ENCODE data around the gene RABGAP1L. TPM values are rescaled to one million over a fixed set of nuclear protein-coding genes. Genes with fewer than 3 reads are reported as not detected.
"Not testable (repeated sequence)": the region's sequence is repeated elsewhere in the genome, so short reads cannot be mapped to it uniquely, and the experiment has no call there.

The RABGAP1L gene
- total RNA-seq, 1 donor from 2014 or later = 41.0 TPM

- Mint-ChIP-seq H3K36me3 (ENCODE audit: low read depth) (no peaks in the 10 kb centered on the region), H3K27me3 (ENCODE audit: insufficient read depth) (no peaks in the 10 kb centered on the region), H3K9me3 (no peaks in the 10 kb centered on the region), H3K27ac (no peak overlapping the region), H3K4me3 (no peak overlapping the region), H3K4me1 (ENCODE audit: low read depth) (no peaks in the 10 kb centered on the region)
- intact Hi-C loops (cut with micrococcal nuclease) = no loop called here
- no peak for DNase-seq (ENCODE audit: low spot score)
Measured at GRCh38 chr1:174135211-174135610, 24.1 kb upstream of the RABGAP1L start.

- Mint-ChIP-seq H3K36me3 (ENCODE audit: low read depth) (no peaks in the 10 kb centered on the region), H3K4me3 (no peak overlapping the region), H3K27ac (no peak overlapping the region), H3K27me3 (ENCODE audit: insufficient read depth) (peaks cover 2% of the 10 kb centered on the region), H3K9me3 (no peaks in the 10 kb centered on the region), H3K4me1 (ENCODE audit: low read depth) (no peaks in the 10 kb centered on the region)
- no peak for DNase-seq (ENCODE audit: low spot score)
- intact Hi-C loops (cut with micrococcal nuclease) = no loop called here
Measured at GRCh38 chr1:174136714-174137113, 22.6 kb upstream of the RABGAP1L start.

DNA sequence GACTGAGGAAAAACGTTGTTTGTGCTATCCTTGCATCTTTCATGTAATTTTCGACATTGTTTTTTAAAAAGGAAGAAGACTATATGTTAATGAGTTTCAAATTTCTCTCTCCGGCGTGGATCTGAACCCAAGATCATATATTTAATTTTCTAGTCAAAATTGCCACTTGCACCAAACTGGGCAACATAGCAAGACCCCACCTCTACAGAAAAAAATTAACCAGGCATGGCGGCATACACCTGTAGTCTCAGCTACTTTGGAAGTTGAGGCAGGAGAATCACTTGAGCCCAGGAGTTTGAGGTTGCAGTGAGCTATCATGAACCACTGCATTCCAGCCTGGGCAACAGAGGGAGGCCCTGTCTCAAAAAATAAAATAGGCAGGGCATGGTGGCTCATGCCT lies 16.5 kb upstream of the RABGAP1L start:
- H3K27me3 Mint-ChIP-seq (ENCODE audit: insufficient read depth) = peaks cover 17% of the 10 kb centered on the region
- no peaks in the 10 kb centered on the region for H3K4me1 Mint-ChIP-seq (ENCODE audit: low read depth)
- H3K36me3 Mint-ChIP-seq (ENCODE audit: low read depth) = no peaks in the 10 kb centered on the region
- no peak for DNase-seq (ENCODE audit: low spot score)
- no peak overlapping the region for H3K4me3 Mint-ChIP-seq
- H3K27ac Mint-ChIP-seq = no peak overlapping the region
- intact Hi-C loops (cut with micrococcal nuclease) = no loop called here
- peaks cover 25% of the 10 kb centered on the region for H3K9me3 Mint-ChIP-seq

DNA sequence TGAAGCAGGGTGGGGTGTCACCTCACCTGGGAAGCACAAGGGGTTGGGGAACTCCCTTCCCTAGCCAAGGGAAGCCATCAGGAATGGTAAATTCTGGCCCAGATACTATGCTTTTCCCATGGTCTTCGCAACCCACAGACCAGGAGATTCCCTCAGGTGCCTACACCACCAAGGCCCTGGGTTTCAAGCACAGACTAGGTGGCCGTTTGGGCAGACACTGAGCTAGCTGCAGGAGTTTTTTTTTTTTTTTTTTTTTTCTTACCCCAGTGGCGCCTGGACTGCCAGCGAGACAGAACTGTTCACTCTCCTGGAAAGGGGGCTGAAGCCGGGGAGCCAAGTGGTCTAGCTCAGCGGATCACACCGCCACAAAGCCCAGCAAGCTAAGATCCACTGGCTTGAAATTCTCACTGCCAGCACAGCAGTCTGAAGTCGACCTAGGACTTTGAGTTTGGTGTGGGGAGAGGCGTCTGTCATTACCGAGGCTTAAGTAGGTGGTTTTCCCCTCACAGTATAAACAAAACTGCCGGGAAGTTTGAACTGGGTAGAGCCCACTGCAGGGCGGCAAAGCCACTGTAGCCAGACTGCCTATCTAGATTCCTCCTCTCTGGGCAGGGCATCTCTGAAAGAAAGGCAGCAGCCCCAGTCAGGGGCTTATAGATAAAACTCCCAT lies 15.5 kb upstream of the RABGAP1L start:
- H3K36me3 Mint-ChIP-seq (ENCODE audit: low read depth); intact Hi-C loops (cut with micrococcal nuclease); H3K4me1 Mint-ChIP-seq (ENCODE audit: low read depth); H3K4me3 Mint-ChIP-seq; DNase-seq (ENCODE audit: low spot score); H3K27ac Mint-ChIP-seq: not testable (repeated sequence)
- H3K9me3 Mint-ChIP-seq = peaks cover 32% of the 10 kb centered on the region
- peaks cover 20% of the 10 kb centered on the region for H3K27me3 Mint-ChIP-seq (ENCODE audit: insufficient read depth)

GRCh38 chr1:174144397-174144783 lies 14.9 kb upstream of the RABGAP1L start:
- peaks cover 20% of the 10 kb centered on the region for H3K27me3 Mint-ChIP-seq (ENCODE audit: insufficient read depth)
- H3K4me1 Mint-ChIP-seq (ENCODE audit: low read depth); intact Hi-C loops (cut with micrococcal nuclease): not testable (repeated sequence)

GRCh38 chr1:174149216-174149615 lies 10.1 kb upstream of the RABGAP1L start:
- peaks cover 18% of the 10 kb centered on the region for H3K27me3 Mint-ChIP-seq (ENCODE audit: insufficient read depth)
- H3K4me3 Mint-ChIP-seq = no peak overlapping the region
- H3K27ac Mint-ChIP-seq = no peak overlapping the region
- peaks cover 30% of the 10 kb centered on the region for H3K9me3 Mint-ChIP-seq
- H3K36me3 Mint-ChIP-seq (ENCODE audit: low read depth) = peaks cover 4% of the 10 kb centered on the region
- intact Hi-C loops (cut with micrococcal nuclease) = no loop called here
- no peak for DNase-seq (ENCODE audit: low spot score)
- H3K4me1 Mint-ChIP-seq (ENCODE audit: low read depth) = peaks cover 18% of the 10 kb centered on the region

More at GRCh38 chr1:174144397-174144783, 14.9 kb upstream of the RABGAP1L start:
- not testable (repeated sequence) for DNase-seq (ENCODE audit: low spot score); H3K4me3 Mint-ChIP-seq; H3K36me3 Mint-ChIP-seq (ENCODE audit: low read depth); H3K27ac Mint-ChIP-seq
- H3K9me3 Mint-ChIP-seq = peaks cover 34% of the 10 kb centered on the region

GRCh38 chr1:174150499-174150898 lies 8.8 kb upstream of the RABGAP1L start:
- peaks cover 4% of the 10 kb centered on the region for H3K36me3 Mint-ChIP-seq (ENCODE audit: low read depth)
- no peak for DNase-seq (ENCODE audit: low spot score)
- H3K27me3 Mint-ChIP-seq (ENCODE audit: insufficient read depth) = peaks cover 13% of the 10 kb centered on the region
- no peak overlapping the region for H3K4me3 Mint-ChIP-seq
- H3K9me3 Mint-ChIP-seq = peaks cover 26% of the 10 kb centered on the region
- intact Hi-C loops (cut with micrococcal nuclease) = loop anchor here (10.0 kb wide), 2 partner anchors 1256 to 1406 kb away; no protein-coding TSS in a partner anchor
- no peak overlapping the region for H3K27ac Mint-ChIP-seq
- peaks cover 24% of the 10 kb centered on the region for H3K4me1 Mint-ChIP-seq (ENCODE audit: low read depth)

DNA sequence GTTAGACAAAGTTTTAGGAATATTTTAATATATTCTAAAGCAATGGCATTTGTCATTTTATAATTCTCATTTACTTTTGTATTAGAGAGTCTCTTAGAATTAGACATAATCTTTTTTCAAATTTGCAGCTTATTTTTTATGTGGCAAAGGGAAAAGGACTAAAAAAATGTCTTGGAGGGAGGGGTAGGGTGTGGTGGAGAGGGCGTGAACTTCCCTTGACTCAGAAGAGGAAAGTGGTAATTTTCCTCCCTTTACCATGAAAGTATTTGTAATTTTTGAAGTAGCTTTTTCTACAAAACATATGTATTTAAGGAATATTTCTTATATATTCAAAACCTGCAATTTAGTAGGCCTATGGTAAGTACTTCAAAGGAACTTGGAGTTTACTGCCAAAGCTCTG lies 6.9 kb upstream of the RABGAP1L start:
- intact Hi-C loops (cut with micrococcal nuclease) = loop anchor here (1.0 to 10.0 kb wide), 4 partner anchors 8 to 1408 kb away; no protein-coding TSS in a partner anchor
- H3K4me3 Mint-ChIP-seq = no peak overlapping the region
- peaks cover 12% of the 10 kb centered on the region for H3K9me3 Mint-ChIP-seq
- H3K27me3 Mint-ChIP-seq (ENCODE audit: insufficient read depth) = peaks cover 4% of the 10 kb centered on the region
- no peak for DNase-seq (ENCODE audit: low spot score)
- H3K27ac Mint-ChIP-seq = peak overlapping the region; percentile 40
- H3K36me3 Mint-ChIP-seq (ENCODE audit: low read depth) = peaks cover 6% of the 10 kb centered on the region
- H3K4me1 Mint-ChIP-seq (ENCODE audit: low read depth) = peaks cover 40% of the 10 kb centered on the region

DNA sequence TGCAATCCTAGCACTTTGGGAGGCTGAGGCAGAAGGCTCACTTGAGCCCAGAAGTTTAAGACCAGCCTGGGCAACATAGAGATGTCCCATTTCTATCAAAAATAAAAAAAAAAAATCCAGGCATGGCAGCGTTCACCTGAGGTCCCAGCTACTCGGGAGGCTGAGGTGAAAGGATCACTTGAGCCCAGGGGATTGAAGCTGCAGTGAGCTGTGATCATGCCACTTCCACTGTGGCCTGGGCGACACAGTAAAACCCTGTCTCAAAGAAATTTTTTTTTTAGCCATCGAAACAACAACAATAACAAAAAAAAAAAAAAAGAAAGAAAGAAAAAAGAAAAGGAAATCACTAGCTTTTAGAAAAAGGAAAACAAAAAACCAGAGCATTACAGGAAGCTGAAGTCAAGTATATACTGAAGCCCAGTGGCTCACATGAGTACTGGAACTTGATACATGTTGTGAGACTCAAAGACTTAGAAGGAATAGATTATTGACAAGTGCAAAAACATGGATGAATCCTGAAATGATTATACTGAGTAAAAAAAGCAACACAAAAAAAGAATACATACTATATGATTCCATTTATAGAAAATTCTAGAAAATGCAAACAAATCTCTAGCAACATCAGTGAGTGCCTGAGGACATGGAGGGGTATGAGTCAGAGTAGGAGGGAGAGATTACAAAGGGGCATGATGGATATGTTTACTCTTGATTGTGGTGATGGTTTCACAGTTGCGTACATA lies 6.1 kb upstream of the RABGAP1L start:
- intact Hi-C loops (cut with micrococcal nuclease) = loop anchor here (1.0 to 10.0 kb wide), 4 partner anchors 14 to 1408 kb away; no protein-coding TSS in a partner anchor
- DNase-seq (ENCODE audit: low spot score) = no peak
- no peaks in the 10 kb centered on the region for H3K27me3 Mint-ChIP-seq (ENCODE audit: insufficient read depth)
- no peak overlapping the region for H3K4me3 Mint-ChIP-seq
- peaks cover 48% of the 10 kb centered on the region for H3K4me1 Mint-ChIP-seq (ENCODE audit: low read depth)
- peak overlapping the region; percentile 66 for H3K27ac Mint-ChIP-seq
- H3K9me3 Mint-ChIP-seq = peaks cover 5% of the 10 kb centered on the region
- peaks cover 4% of the 10 kb centered on the region for H3K36me3 Mint-ChIP-seq (ENCODE audit: low read depth)

GRCh38 chr1:174153825-174154107 lies 5.6 kb upstream of the RABGAP1L start:
- Mint-ChIP-seq H3K36me3 (ENCODE audit: low read depth) (peaks cover 4% of the 10 kb centered on the region), H3K4me3 (no peak overlapping the region), H3K4me1 (ENCODE audit: low read depth) (peaks cover 53% of the 10 kb centered on the region)

DNA sequence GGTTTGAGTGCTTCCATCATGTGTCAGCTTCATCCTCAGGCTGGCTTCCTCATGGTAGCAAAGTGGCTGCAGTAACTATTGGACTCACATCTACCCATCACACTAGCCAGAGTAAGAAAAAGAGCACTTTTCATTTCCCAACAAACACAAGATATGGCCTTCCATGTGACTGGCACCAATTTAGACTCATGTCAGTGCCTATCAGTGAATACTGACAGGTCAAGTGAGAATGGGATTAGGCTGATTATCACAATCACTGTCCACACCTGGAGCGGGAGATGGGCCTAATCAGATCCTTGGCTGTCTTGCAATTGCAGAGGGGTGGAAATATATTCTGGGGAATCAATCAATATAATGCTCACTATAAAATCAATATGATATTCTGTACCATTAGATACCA lies 2.9 kb upstream of the RABGAP1L start:
- peaks cover 4% of the 10 kb centered on the region for H3K36me3 Mint-ChIP-seq (ENCODE audit: low read depth)
- H3K27ac Mint-ChIP-seq = peak overlapping the region; percentile 79
- peaks cover 72% of the 10 kb centered on the region for H3K4me1 Mint-ChIP-seq (ENCODE audit: low read depth)
- no peaks in the 10 kb centered on the region for H3K27me3 Mint-ChIP-seq (ENCODE audit: insufficient read depth)
- DNase-seq (ENCODE audit: low spot score) = no peak
- H3K4me3 Mint-ChIP-seq = peak overlapping the region; percentile 58
- H3K9me3 Mint-ChIP-seq = no peaks in the 10 kb centered on the region
- intact Hi-C loops (cut with micrococcal nuclease) = loop anchor here (2.0 to 10.0 kb wide), 11 partner anchors 48 to 1884 kb away; partner anchors contain the start of genes SUCO and TNFSF4

More at GRCh38 chr1:174153825-174154107, 5.6 kb upstream of the RABGAP1L start:
- peak overlapping the region; percentile 66 for H3K27ac Mint-ChIP-seq
- no peaks in the 10 kb centered on the region for H3K27me3 Mint-ChIP-seq (ENCODE audit: insufficient read depth)
- H3K9me3 Mint-ChIP-seq = peaks cover 3% of the 10 kb centered on the region
- intact Hi-C loops (cut with micrococcal nuclease) = loop anchor here (1.0 to 10.0 kb wide), 4 partner anchors 13 to 1409 kb away; no protein-coding TSS in a partner anchor
- DNase-seq (ENCODE audit: low spot score) = no peak

- intact Hi-C loops (cut with micrococcal nuclease) = loop anchor here (1.0 to 10.0 kb wide), 13 partner anchors 48 to 1885 kb away; partner anchors contain the start of genes SUCO and TNFSF4
- Mint-ChIP-seq H3K4me3 (peak overlapping the region; percentile 15), H3K4me1 (ENCODE audit: low read depth) (peaks cover 75% of the 10 kb centered on the region), H3K9me3 (no peaks in the 10 kb centered on the region), H3K27me3 (ENCODE audit: insufficient read depth) (no peaks in the 10 kb centered on the region), H3K27ac (peak overlapping the region; percentile 88), H3K36me3 (ENCODE audit: low read depth) (peaks cover 4% of the 10 kb centered on the region)
- peak; percentile 33 for DNase-seq (ENCODE audit: low spot score)
Measured at GRCh38 chr1:174157157-174157806, 2.0 kb upstream of the RABGAP1L start.

Data from activated T-helper 1 cell treated with anti-CD3 and anti-CD28 coated beads, Interleukin-12 subunit alpha, Interleukin-12 subunit beta, Interleukin-2, Interleukin-4 antibody, amounts not matched to agents 30 ng/mL and 10 ng/mL and 1 ng/mL, durations not matched to agents 14 hours and 24 hours and 36 hours (primary cell).